Aorta (tissue), 5 donors: ENCODE results near the gene SEMA3F. TPM values are rescaled to one million over a fixed set of nuclear protein-coding genes. Genes with fewer than 3 reads are reported as not detected.
A peak's percentile ranks its signal among the peaks of the same experiment; 100 is the strongest.

Experiments used
- ATAC-seq: fragments of 200-7000 bp; cut with Tn5 transposase; one replicate; pipeline ENCODE4 v1.9.1; 2022; ENCODE audit warnings: moderate library complexity; ENCODE audit not compliant: low FRiP score
- DNase-seq, 2 donors: peaks; one replicate each; pipeline ENCODE4 v3.0.0-alpha.2; 2020
- H3K27ac ChIP-seq, 2 donors: one replicate each; pipeline ENCODE4 v1.5.1; 2013; ENCODE audit warnings: low read length in 2 of 2, mild to moderate bottlenecking in 2 of 2, moderate library complexity in 2 of 2, control low read depth in 1 of 2, inconsistent platforms in 1 of 2, low read depth in 1 of 2
- H3K27me3 ChIP-seq, 2 donors: one replicate each; pipeline ENCODE4 v1.6.1; 2013; ENCODE audit warnings: control low read depth in 1 of 2, low read length in 1 of 2, mild to moderate bottlenecking in 1 of 2, moderate library complexity in 1 of 2; ENCODE audit not compliant: insufficient read depth in 2 of 2, control insufficient read depth in 1 of 2
- H3K36me3 ChIP-seq, 2 donors: one replicate each; pipeline ENCODE4 v1.6.1; 2013; ENCODE audit warnings: control low read depth in 1 of 2, low read length in 1 of 2, mild to moderate bottlenecking in 1 of 2; ENCODE audit not compliant: insufficient read depth in 2 of 2, control insufficient read depth in 1 of 2
- H3K4me1 ChIP-seq, 2 donors: one replicate each; pipeline ENCODE4 v1.6.1; 2013; ENCODE audit warnings: low read length in 2 of 2, control low read depth in 1 of 2, mild to moderate bottlenecking in 1 of 2, moderate library complexity in 1 of 2; ENCODE audit not compliant: insufficient read depth in 2 of 2, control insufficient read depth in 1 of 2
- H3K4me3 ChIP-seq, 2 donors: one replicate each; pipeline ENCODE4 v1.5.1; 2013; ENCODE audit warnings: low read length in 2 of 2, control low read depth in 1 of 2, mild to moderate bottlenecking in 1 of 2
- H3K9me3 ChIP-seq: one replicate; pipeline ENCODE4 v1.6.1; 2013; ENCODE audit warnings: mild to moderate bottlenecking, low read length; ENCODE audit not compliant: control insufficient read depth
- WGBS, 2 donors: extraction: QIAGEN DNeasy Blood & Tissue Kit; methylation state at CpG; one replicate each; pipeline ENCODE4 v1.1.7; 2013; 5-methylcytosine and 5-hydroxymethylcytosine counted together
- intact Hi-C, 2 donors: fragments of 100-400 bp; cut with DNase I; formaldehyde crosslinking; loops; one replicate each; pipeline versions ENCODE4 v1.14.2 to v1.15.0; 2022
- polyA plus RNA-seq, 2 donors: library from polyadenylated mRNA; stranded (reverse); fragments of 200-250 nt; gene quantifications; one replicate each; pipeline ENCODE4 v1.2.3, GENCODE V29; 2013
- total RNA-seq, 2 donors: library from RNA; stranded (reverse); fragmentation: NEBNext Ultra II Directional; extraction: Animal tissue kit (Norgen Biotek cat#: 25700); gene quantifications; one replicate each; pipeline ENCODE4 v1.2.1, GENCODE V29; 2021
- donor health status: healthy with polysubstance abuse.
- donor health status: Bipolar disorder and iron deficiency.
- donor health status: DM: no; HTN: no; CAD: no.
- donor health status: DM: no; HTN: no; CAD: no.
- donor health status: DM: yes; HTN: yes; CAD: no.

Gene SEMA3F
- total and polyA plus RNA-seq, 4 donors: 10.3 to 40.3 (median 28.3) TPM

- H3K27me3 ChIP-seq: no peaks in the 10 kb centered on the region
- no peak for DNase-seq
- no peak overlapping the region for H3K4me3 ChIP-seq
- H3K4me1 ChIP-seq: no peaks in the 10 kb centered on the region
- no peak for ATAC-seq
- no peak overlapping the region for H3K27ac ChIP-seq
- intact Hi-C loops: no loop called here
- no peaks in the 10 kb centered on the region for H3K36me3 ChIP-seq
- WGBS, 2 donors: 45% methylated on average over 2 of the region's 2 CpGs
- no peaks in the 10 kb centered on the region for H3K9me3 ChIP-seq
Measured at GRCh38 chr3:50179710-50180109, 24.6 kb downstream of the SEMA3F start.

- Histone ChIP-seq H3K27me3 (no peaks in the 10 kb centered on the region), H3K4me1 (no peaks in the 10 kb centered on the region), H3K27ac (no peak overlapping the region), H3K36me3 (no peaks in the 10 kb centered on the region), H3K4me3 (no peak overlapping the region), H3K9me3 (no peaks in the 10 kb centered on the region)
- DNase-seq (no peak), ATAC-seq (no peak)
- 94 to 97% methylated on average over 5 of the region's 5 CpGs for WGBS, 2 donors
- intact Hi-C loops: no loop called here
Measured at GRCh38 chr3:50181985-50182384, 26.9 kb downstream of the SEMA3F start.

DNA sequence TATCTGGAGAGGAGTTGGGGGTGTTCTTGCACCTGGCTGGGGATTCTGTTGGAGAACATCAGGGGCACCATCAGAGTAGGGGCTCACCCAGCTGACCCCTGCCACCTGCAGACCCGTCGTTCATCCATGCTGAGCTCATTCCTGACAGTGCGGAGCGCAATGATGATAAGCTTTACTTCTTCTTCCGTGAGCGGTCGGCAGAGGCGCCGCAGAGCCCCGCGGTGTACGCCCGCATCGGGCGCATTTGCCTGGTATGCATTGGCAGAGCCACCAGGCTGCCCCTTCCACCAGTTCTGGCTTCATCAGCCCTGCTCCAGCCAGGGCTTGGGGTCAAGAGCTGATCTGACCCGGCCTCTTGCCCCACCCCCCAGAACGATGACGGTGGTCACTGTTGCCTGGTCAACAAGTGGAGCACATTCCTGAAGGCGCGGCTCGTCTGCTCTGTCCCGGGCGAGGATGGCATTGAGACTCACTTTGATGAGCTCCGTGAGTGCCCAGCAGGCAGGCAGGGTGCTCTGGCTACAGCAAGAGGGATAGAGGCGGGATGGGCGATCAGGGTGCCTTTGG, 27.5 kb downstream of the SEMA3F start:
- WGBS, 2 donors: 91% methylated on average over 26 of the region's 26 CpGs
- DNase-seq: no peak
- no peak overlapping the region for H3K4me3 ChIP-seq
- H3K27me3 ChIP-seq: no peaks in the 10 kb centered on the region
- no peaks in the 10 kb centered on the region for H3K36me3 ChIP-seq
- ATAC-seq: peak; percentile 9
- H3K27ac ChIP-seq: no peak overlapping the region
- no peaks in the 10 kb centered on the region for H3K4me1 ChIP-seq
- intact Hi-C loops: no loop called here
- no peaks in the 10 kb centered on the region for H3K9me3 ChIP-seq

GRCh38 chr3:50183755-50184154, 28.6 kb downstream of the SEMA3F start:
- no peaks in the 10 kb centered on the region for H3K36me3 ChIP-seq
- ATAC-seq (no peak), DNase-seq (no peak)
- H3K4me3 ChIP-seq: no peak overlapping the region
- no peaks in the 10 kb centered on the region for H3K27me3 ChIP-seq
- 91 to 93% methylated on average over 6 of the region's 6 CpGs for WGBS, 2 donors
- no peak overlapping the region for H3K27ac ChIP-seq
- H3K9me3 ChIP-seq: no peaks in the 10 kb centered on the region
- intact Hi-C loops: no loop called here
- H3K4me1 ChIP-seq: no peaks in the 10 kb centered on the region

DNA sequence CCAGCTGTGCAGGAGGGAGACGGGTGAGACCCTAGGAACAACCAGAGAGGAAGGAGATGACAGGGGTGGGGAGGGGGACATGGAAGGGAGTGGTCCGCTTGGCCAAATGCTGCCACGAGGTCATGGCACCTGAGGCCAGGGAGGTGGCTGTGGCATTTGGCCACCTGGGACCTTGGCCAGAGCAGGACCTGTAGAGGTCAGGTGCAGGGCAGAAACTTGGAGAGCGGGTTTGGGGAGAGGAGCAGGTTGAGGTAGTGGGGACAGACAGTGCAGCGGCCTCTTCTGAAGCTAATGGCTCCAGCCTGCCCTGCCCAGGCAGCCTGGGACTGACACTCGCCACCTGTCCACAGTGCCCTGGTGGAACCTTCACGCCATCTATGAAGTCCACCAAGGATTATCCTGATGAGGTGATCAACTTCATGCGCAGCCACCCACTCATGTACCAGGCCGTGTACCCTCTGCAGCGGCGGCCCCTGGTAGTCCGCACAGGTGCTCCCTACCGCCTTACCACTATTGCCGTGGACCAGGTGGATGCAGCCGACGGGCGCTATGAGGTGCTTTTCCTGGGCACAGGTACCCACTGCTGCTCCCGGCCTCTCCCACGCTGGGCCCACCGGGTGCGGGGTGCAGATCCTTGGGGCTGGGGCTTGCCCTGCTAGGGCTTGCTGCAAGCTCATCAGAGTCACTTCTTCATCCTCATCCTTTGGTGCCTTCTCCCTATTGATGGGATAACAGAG, 29.3 kb downstream of the SEMA3F start:
- Histone ChIP-seq H3K36me3 (no peaks in the 10 kb centered on the region), H3K27me3 (no peaks in the 10 kb centered on the region), H3K9me3 (no peaks in the 10 kb centered on the region), H3K4me3 (no peak overlapping the region), H3K4me1 (no peaks in the 10 kb centered on the region), H3K27ac (no peak overlapping the region)
- intact Hi-C loops: no loop called here
- 93 to 95% methylated on average over 21 of the region's 21 CpGs for WGBS, 2 donors
- DNase-seq (no peak), ATAC-seq (no peak)

DNA sequence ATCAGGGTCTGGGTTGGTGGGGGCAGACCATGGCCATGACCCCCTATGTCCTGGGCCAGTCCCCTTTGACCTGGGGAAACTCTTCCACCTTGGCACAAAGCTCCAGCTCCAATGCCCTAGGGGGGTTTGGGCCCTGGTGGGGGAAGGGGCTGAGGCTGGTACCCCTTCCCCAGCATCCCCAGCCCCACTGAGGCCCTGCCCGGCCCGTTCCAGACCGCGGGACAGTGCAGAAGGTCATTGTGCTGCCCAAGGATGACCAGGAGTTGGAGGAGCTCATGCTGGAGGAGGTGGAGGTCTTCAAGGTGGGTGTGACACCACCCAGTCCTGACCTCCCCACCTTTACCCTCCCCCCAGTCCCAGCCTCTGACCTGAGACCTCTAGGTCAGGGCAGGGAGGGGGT, 30.1 kb downstream of the SEMA3F start:
- Histone ChIP-seq H3K9me3 (no peaks in the 10 kb centered on the region), H3K27ac (no peak overlapping the region), H3K27me3 (no peaks in the 10 kb centered on the region), H3K4me1 (no peaks in the 10 kb centered on the region), H3K36me3 (no peaks in the 10 kb centered on the region), H3K4me3 (no peak overlapping the region)
- WGBS, 2 donors: 97 to 99% methylated on average over 4 of the region's 4 CpGs
- no peak for ATAC-seq
- intact Hi-C loops: no loop called here
- DNase-seq: no peak

GRCh38 chr3:50186096-50186495, 31.0 kb downstream of the SEMA3F start:
- no peak for DNase-seq
- intact Hi-C loops: no loop called here
- Histone ChIP-seq H3K4me3 (no peak overlapping the region), H3K4me1 (no peaks in the 10 kb centered on the region), H3K9me3 (no peaks in the 10 kb centered on the region), H3K27ac (no peak overlapping the region), H3K36me3 (no peaks in the 10 kb centered on the region), H3K27me3 (no peaks in the 10 kb centered on the region)
- 96 to 98% methylated on average over 10 of the region's 10 CpGs for WGBS, 2 donors
- no peak for ATAC-seq

DNA sequence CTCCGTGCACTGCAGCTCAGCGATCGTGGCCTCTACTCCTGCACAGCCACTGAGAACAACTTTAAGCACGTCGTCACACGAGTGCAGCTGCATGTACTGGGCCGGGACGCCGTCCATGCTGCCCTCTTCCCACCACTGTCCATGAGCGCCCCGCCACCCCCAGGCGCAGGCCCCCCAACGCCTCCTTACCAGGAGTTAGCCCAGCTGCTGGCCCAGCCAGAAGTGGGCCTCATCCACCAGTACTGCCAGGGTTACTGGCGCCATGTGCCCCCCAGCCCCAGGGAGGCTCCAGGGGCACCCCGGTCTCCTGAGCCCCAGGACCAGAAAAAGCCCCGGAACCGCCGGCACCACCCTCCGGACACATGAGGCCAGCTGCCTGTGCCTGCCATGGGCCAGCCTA, 32.6 kb downstream of the SEMA3F start:
- WGBS, 2 donors: 92 to 95% methylated on average over 19 of the region's 19 CpGs
- intact Hi-C loops: loop anchor here in 1 of 2 donors (2.0 kb wide), 1 partner anchor 67 kb away; no protein-coding TSS in a partner anchor
- no peak overlapping the region for H3K27ac ChIP-seq
- H3K36me3 ChIP-seq: no peaks in the 10 kb centered on the region
- ATAC-seq: no peak
- no peak for DNase-seq
- H3K4me1 ChIP-seq: no peaks in the 10 kb centered on the region
- no peaks in the 10 kb centered on the region for H3K27me3 ChIP-seq
- no peak overlapping the region for H3K4me3 ChIP-seq
- H3K9me3 ChIP-seq: no peaks in the 10 kb centered on the region

GRCh38 chr3:50189274-50189673, 34.1 kb downstream of the SEMA3F start:
- no peaks in the 10 kb centered on the region for H3K27me3 ChIP-seq
- DNase-seq (peak; percentile 84 to 91), ATAC-seq (peak; percentile 70)
- no peaks in the 10 kb centered on the region for H3K36me3 ChIP-seq
- no peak overlapping the region for H3K27ac ChIP-seq
- H3K9me3 ChIP-seq: no peaks in the 10 kb centered on the region
- intact Hi-C loops: loop anchor here (1.0 to 2.0 kb wide), 2 partner anchors 68 kb away; no protein-coding TSS in a partner anchor
- no peaks in the 10 kb centered on the region for H3K4me1 ChIP-seq
- WGBS, 2 donors: 5 to 6% methylated on average over 5 of the region's 5 CpGs
- no peak overlapping the region for H3K4me3 ChIP-seq
